GM23338 (cell line): ENCODE data around the gene ATP8B4.

Experiments
- EZH2 ChIP-seq: fragments of 200-600 bp; sonication (generic); IDR thresholded peaks from one replicate; pipeline ENCODE4 v1.8.0; 2017; ENCODE audit warnings: antibody characterized with exemption, mild to moderate bottlenecking, low read depth; ENCODE audit not compliant: unreplicated experiment
- EZH2phosphoT487 ChIP-seq: fragments of 200-600 bp; sonication (generic); IDR thresholded peaks from one replicate; pipeline ENCODE4 v1.8.1; 2018; ENCODE audit warnings: antibody characterized with exemption; ENCODE audit not compliant: unreplicated experiment
- TF ChIP-seq, protein P1 (sequence below), 2 experiments: fragments of 200-600 bp in 1 of 2; sonication (generic) in 1 of 2; conservative IDR thresholded peaks; 2 replicates each; pipeline versions ENCODE4 v1.5.1 to v1.6.1; 2016 to 2017; ENCODE audit warnings: antibody characterized with exemption in 2 of 2, low read depth in 2 of 2, mild to moderate bottlenecking in 2 of 2, moderate library complexity in 1 of 2
- TF ChIP-seq, protein P2 (sequence below): IDR thresholded peaks from one replicate; pipeline ENCODE4 v1.6.1; 2018; ENCODE audit warnings: antibody characterized with exemption; ENCODE audit not compliant: unreplicated experiment

DNA sequence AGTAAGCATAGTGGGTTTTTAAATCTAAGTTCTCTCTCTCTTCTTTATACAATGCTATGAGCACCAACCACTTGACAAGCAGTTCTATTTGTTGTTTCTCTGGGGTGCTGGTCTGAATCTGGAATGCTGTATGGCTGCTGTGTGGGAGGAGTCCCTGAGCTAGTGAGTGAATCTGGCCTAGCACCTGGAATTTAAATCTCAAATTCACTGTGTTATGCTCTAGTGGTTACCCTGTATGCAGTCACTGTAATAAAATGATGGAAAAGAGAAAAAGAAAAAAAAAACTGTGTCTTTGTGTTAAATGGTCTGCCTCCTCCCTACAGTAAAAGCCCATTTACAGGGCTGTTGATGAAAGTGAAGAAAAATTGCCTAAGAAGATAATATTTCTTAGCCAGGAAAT, 155.0 kb downstream of the ATP8B4 start:
- TF ChIP-seq, protein P1, sequence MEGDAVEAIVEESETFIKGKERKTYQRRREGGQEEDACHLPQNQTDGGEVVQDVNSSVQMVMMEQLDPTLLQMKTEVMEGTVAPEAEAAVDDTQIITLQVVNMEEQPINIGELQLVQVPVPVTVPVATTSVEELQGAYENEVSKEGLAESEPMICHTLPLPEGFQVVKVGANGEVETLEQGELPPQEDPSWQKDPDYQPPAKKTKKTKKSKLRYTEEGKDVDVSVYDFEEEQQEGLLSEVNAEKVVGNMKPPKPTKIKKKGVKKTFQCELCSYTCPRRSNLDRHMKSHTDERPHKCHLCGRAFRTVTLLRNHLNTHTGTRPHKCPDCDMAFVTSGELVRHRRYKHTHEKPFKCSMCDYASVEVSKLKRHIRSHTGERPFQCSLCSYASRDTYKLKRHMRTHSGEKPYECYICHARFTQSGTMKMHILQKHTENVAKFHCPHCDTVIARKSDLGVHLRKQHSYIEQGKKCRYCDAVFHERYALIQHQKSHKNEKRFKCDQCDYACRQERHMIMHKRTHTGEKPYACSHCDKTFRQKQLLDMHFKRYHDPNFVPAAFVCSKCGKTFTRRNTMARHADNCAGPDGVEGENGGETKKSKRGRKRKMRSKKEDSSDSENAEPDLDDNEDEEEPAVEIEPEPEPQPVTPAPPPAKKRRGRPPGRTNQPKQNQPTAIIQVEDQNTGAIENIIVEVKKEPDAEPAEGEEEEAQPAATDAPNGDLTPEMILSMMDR (conservative IDR thresholded peaks at IDR 0.05; ENCODE audit: low read depth in 2 of 2), result no peak
- TF ChIP-seq, protein P2, sequence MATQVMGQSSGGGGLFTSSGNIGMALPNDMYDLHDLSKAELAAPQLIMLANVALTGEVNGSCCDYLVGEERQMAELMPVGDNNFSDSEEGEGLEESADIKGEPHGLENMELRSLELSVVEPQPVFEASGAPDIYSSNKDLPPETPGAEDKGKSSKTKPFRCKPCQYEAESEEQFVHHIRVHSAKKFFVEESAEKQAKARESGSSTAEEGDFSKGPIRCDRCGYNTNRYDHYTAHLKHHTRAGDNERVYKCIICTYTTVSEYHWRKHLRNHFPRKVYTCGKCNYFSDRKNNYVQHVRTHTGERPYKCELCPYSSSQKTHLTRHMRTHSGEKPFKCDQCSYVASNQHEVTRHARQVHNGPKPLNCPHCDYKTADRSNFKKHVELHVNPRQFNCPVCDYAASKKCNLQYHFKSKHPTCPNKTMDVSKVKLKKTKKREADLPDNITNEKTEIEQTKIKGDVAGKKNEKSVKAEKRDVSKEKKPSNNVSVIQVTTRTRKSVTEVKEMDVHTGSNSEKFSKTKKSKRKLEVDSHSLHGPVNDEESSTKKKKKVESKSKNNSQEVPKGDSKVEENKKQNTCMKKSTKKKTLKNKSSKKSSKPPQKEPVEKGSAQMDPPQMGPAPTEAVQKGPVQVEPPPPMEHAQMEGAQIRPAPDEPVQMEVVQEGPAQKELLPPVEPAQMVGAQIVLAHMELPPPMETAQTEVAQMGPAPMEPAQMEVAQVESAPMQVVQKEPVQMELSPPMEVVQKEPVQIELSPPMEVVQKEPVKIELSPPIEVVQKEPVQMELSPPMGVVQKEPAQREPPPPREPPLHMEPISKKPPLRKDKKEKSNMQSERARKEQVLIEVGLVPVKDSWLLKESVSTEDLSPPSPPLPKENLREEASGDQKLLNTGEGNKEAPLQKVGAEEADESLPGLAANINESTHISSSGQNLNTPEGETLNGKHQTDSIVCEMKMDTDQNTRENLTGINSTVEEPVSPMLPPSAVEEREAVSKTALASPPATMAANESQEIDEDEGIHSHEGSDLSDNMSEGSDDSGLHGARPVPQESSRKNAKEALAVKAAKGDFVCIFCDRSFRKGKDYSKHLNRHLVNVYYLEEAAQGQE, result no peak
- TF ChIP-seq EZH2 (no peak), EZH2phosphoT487 (no peak)
